Coronary artery (tissue), 2 donors: ENCODE measurements around the gene EXOC3L1.

Source experiments
- DNase-seq: peaks from one replicate; pipeline ENCODE4 v3.0.0-alpha.2; 2017; ENCODE audit warnings: low spot score
- H3K27ac ChIP-seq, 2 donors: fragments of 200-600 bp; sonication (generic); one replicate each; pipeline ENCODE4 v1.5.1; 2016 to 2019
- H3K4me3 ChIP-seq: fragments of 200-600 bp; sonication (generic); 2 replicates; pipeline ENCODE4 v1.5.1; 2016; ENCODE audit warnings: mild to moderate bottlenecking, moderate library complexity
- CTCF ChIP-seq: fragments of 200-600 bp; sonication (generic); IDR thresholded peaks from one replicate; pipeline ENCODE4 v1.5.1; 2019; ENCODE audit warnings: antibody characterized with exemption

Gene EXOC3L1

GRCh38 chr16:67156143-67156844 lies 33.6 kb downstream of the EXOC3L1 start:
- H3K27ac ChIP-seq = no peak overlapping the region
- peak; percentile 71 for DNase-seq
- H3K4me3 ChIP-seq = no peak overlapping the region
- TF ChIP-seq CTCF = no peak

GRCh38 chr16:67155295-67156142 lies 34.4 kb downstream of the EXOC3L1 start:
- Histone ChIP-seq H3K27ac (no peak overlapping the region), H3K4me3 (peak overlapping the region; percentile 65)
- DNase-seq = peak; percentile 80
- TF ChIP-seq CTCF = peak; percentile 99

GRCh38 chr16:67154578-67155294 lies 35.2 kb downstream of the EXOC3L1 start:
- Histone ChIP-seq H3K27ac (no peak overlapping the region), H3K4me3 (peak overlapping the region; percentile 65)
- no peak for TF ChIP-seq CTCF
- DNase-seq = no peak

- Histone ChIP-seq H3K27ac (peak overlapping the region; percentile 87 to 91), H3K4me3 (peak overlapping the region; percentile 75)
- DNase-seq = no peak
- no peak for TF ChIP-seq CTCF
Measured at GRCh38 chr16:67151431-67152097, 38.4 kb downstream of the EXOC3L1 start.

- H3K4me3 ChIP-seq = peak within 1 kb of the TSS; percentile 75
- TF ChIP-seq CTCF = no peak
- DNase-seq = peak; percentile 85
- peak within 1 kb of the TSS; percentile 87 to 91 for H3K27ac ChIP-seq
Measured at GRCh38 chr16:67150833-67151396, 39.0 kb downstream of the EXOC3L1 start, which contains the start of gene B3GNT9. Gene B3GNT9, minus strand, starts transcription at chr16:67150998. Its CDS starts 513 bp downstream, at chr16:67150485.

- peak overlapping the region; percentile 75 for H3K4me3 ChIP-seq
- no peak for TF ChIP-seq CTCF
- DNase-seq = peak; percentile 75
- H3K27ac ChIP-seq = peak overlapping the region; percentile 87 to 91
Measured at GRCh38 chr16:67150047-67150832, 39.7 kb downstream of the EXOC3L1 start.
